ENCODE data around the gene RRM1. TPM values are rescaled to one million over a fixed set of nuclear protein-coding genes. Genes with fewer than 3 reads are reported as not detected.

Gene RRM1
- total and polyA plus RNA-seq, 9 of the 15 experiments (the other 6 are each of a cell fraction or from before 2014, with no cell fraction given): 113 to 270 (median 163) TPM

GRCh38 chr11:4187055-4187988 lies 92.7 kb downstream of the RRM1 start (continued):
- TF ChIP-seq GATA2 (CRISPR knock-in tag; IDR thresholded peaks at IDR 0.05): no peak
- no peak for TF ChIP-seq TFE3 (CRISPR knock-in tag; IDR thresholded peaks at IDR 0.05)
- TF ChIP-seq ARID4B (CRISPR knock-in tag; IDR thresholded peaks at IDR 0.05): peak; percentile 37; the same call in 1 of the 2 replicates
- TF ChIP-seq ZNF584 (CRISPR knock-in tag; IDR thresholded peaks at IDR 0.05; ENCODE audit: low read depth): no peak
- TF ChIP-seq SPI1 (IDR thresholded peaks at IDR 0.05; ENCODE audit: borderline replicate concordance, low read depth, low read length): no peak
- no peak for TF ChIP-seq MEIS2 (IDR thresholded peaks at IDR 0.05; ENCODE audit: partially characterized antibody)
- peak; percentile 45; the same call in 1 of the 2 replicates for TF ChIP-seq ZNF263 (CRISPR knock-in tag; IDR thresholded peaks at IDR 0.05; ENCODE audit: borderline replicate concordance)
- no peak for TF ChIP-seq POLR3A (IDR thresholded peaks at IDR 0.05; ENCODE audit: borderline replicate concordance, extremely low read depth, insufficient read depth, insufficient read length)
- no peak for TF ChIP-seq NR2C2 (CRISPR knock-in tag; IDR thresholded peaks at IDR 0.05)
- no peak for TF ChIP-seq NR2C2 (tag; IDR thresholded peaks at IDR 0.05)
- TF ChIP-seq STAG1 (CRISPR knock-in tag; IDR thresholded peaks at IDR 0.05; ENCODE audit: borderline replicate concordance): peak; percentile 91
- no peak for TF ChIP-seq NCOA4 (IDR thresholded peaks at IDR 0.05; ENCODE audit: partially characterized antibody)
- no peak for TF ChIP-seq ZNF592 (IDR thresholded peaks at IDR 0.05)
- TF ChIP-seq NELFE (IDR thresholded peaks at IDR 0.05; ENCODE audit: insufficient read depth, insufficient read length): no peak
- no peak for TF ChIP-seq MCM2 (IDR thresholded peaks at IDR 0.05; ENCODE audit: low read depth)
